Dendritic cell treated with granulocyte-macrophage colony-stimulating factor and Interleukin-4, amounts not matched to agents 40 ng/mL and 50 ng/mL, for 4 days (primary cell): ENCODE data around the gene HECA.
"Not testable (repeated sequence)": the region's sequence is repeated elsewhere in the genome, so short reads cannot be mapped to it uniquely, and the experiment has no call there.

Experiments used
- H3K27ac Mint-ChIP-seq: one replicate; pipeline ENCODE4 v1.8.0; 2022; ENCODE audit warnings: mild to moderate bottlenecking, mixed read lengths
- H3K27me3 Mint-ChIP-seq: one replicate; pipeline ENCODE4 v1.8.0; 2022; ENCODE audit warnings: mild to moderate bottlenecking, mixed read lengths
- H3K36me3 Mint-ChIP-seq: one replicate; pipeline ENCODE4 v1.8.0; 2022; ENCODE audit warnings: low read depth, mixed read lengths
- H3K4me1 Mint-ChIP-seq: one replicate; pipeline ENCODE4 v1.8.0; 2022; ENCODE audit warnings: low read depth, mixed read lengths
- H3K4me3 Mint-ChIP-seq: one replicate; pipeline ENCODE4 v1.8.0; 2022; ENCODE audit warnings: mild to moderate bottlenecking, moderate library complexity, mixed read lengths
- H3K9me3 Mint-ChIP-seq: one replicate; pipeline ENCODE4 v1.8.0; 2022; ENCODE audit warnings: mixed read lengths
- intact Hi-C: fragments of 100-400 bp; cut with micrococcal nuclease; formaldehyde crosslinking; loops from one replicate; pipeline ENCODE4 v1.15.0; 2022

The HECA gene

GRCh38 chr6:139184459-139184858 lies 49.6 kb downstream of the HECA start:
- intact Hi-C loops, result no loop called here
- Mint-ChIP-seq H3K9me3 (no peaks in the 10 kb centered on the region), H3K4me1 (peaks cover 12% of the 10 kb centered on the region), H3K27me3 (no peaks in the 10 kb centered on the region), H3K36me3 (peaks cover 44% of the 10 kb centered on the region), H3K4me3 (no peak overlapping the region), H3K27ac (no peak overlapping the region)

- no peak overlapping the region for H3K4me3 Mint-ChIP-seq
- H3K36me3 Mint-ChIP-seq, result peaks cover 28% of the 10 kb centered on the region
- no peaks in the 10 kb centered on the region for H3K9me3 Mint-ChIP-seq
- intact Hi-C loops, result no loop called here
- H3K27me3 Mint-ChIP-seq, result no peaks in the 10 kb centered on the region
- peaks cover 12% of the 10 kb centered on the region for H3K4me1 Mint-ChIP-seq
- no peak overlapping the region for H3K27ac Mint-ChIP-seq
Observed at GRCh38 chr6:139186242-139186641, 51.4 kb downstream of the HECA start.

- H3K27ac Mint-ChIP-seq, result no peak overlapping the region
- peaks cover 12% of the 10 kb centered on the region for H3K4me1 Mint-ChIP-seq
- H3K9me3 Mint-ChIP-seq, result no peaks in the 10 kb centered on the region
- H3K27me3 Mint-ChIP-seq, result no peaks in the 10 kb centered on the region
- H3K4me3 Mint-ChIP-seq, result no peak overlapping the region
- intact Hi-C loops, result no loop called here
- H3K36me3 Mint-ChIP-seq, result peaks cover 24% of the 10 kb centered on the region
Observed at GRCh38 chr6:139186692-139187091, 51.8 kb downstream of the HECA start.

- no peak overlapping the region for H3K27ac Mint-ChIP-seq
- no peak overlapping the region for H3K4me3 Mint-ChIP-seq
- intact Hi-C loops, result no loop called here
- H3K27me3 Mint-ChIP-seq, result no peaks in the 10 kb centered on the region
- H3K36me3 Mint-ChIP-seq, result peaks cover 16% of the 10 kb centered on the region
- H3K4me1 Mint-ChIP-seq, result peaks cover 12% of the 10 kb centered on the region
- H3K9me3 Mint-ChIP-seq, result no peaks in the 10 kb centered on the region
Observed at GRCh38 chr6:139187489-139187888, 52.6 kb downstream of the HECA start.

- Mint-ChIP-seq H3K27me3 (no peaks in the 10 kb centered on the region), H3K4me3 (no peak overlapping the region), H3K36me3 (peaks cover 8% of the 10 kb centered on the region), H3K27ac (no peak overlapping the region), H3K4me1 (peaks cover 12% of the 10 kb centered on the region), H3K9me3 (no peaks in the 10 kb centered on the region)
- intact Hi-C loops, result no loop called here
Observed at GRCh38 chr6:139189665-139190064, 54.8 kb downstream of the HECA start.

DNA sequence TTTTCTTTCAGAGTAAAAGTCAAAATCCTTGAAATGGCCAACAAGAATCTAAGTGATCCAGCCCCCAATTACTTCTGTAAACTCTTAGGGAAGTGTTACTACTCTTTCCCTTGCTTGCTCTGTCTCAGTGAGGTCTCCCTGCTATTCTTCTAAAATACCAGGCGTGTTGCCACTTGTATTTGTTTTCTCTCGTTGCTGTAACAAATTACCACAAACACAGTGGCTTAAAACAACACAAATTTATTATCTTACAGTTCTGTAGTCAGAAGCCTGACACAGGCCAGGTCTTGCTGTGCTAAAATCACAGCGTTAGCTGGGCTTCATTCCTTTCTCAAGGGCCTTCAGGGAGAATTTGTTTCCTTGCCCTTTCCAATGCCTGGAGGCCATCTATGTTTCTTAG lies 59.9 kb downstream of the HECA start:
- Mint-ChIP-seq H3K27ac (no peak overlapping the region), H3K9me3 (no peaks in the 10 kb centered on the region), H3K4me3 (no peak overlapping the region), H3K27me3 (no peaks in the 10 kb centered on the region), H3K36me3 (no peaks in the 10 kb centered on the region), H3K4me1 (peaks cover 6% of the 10 kb centered on the region)
- intact Hi-C loops, result no loop called here

DNA sequence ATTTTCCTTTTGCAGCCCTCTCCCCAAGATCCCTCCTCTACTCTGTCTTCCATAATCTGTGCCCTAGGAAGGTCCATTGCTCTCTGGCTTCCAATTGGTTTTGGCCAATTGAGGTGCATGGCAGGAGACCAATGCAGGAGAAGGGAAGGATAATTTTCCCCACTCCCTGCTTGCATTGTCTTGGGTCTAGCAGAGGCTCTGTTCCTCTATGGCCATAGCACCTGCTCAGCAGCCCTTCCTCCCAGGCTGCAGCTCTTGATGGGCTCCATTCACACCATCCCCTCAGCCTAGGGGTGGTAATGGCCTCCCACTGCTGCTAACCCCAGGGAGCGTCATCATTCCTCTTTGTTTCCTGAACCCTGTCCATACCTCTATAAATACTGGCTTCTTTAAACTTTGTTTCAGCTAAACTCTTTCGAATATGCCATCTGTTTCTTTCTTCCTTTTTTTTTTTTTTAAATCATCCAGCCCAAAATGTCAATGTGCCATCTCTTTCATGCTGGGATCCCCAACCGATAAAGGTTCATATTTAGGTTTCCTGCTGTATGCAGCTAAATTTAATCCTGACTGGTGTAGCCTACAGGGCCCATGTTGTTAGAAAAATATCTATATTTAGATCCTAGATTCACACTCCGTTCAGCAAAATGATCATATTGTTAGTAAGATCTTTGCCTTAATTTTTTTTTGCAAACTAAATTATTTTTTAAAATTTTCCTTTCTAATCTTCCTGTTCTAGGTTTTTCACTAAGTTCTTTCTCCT lies 63.8 kb downstream of the HECA start:
- Mint-ChIP-seq H3K9me3 (no peaks in the 10 kb centered on the region), H3K27me3 (no peaks in the 10 kb centered on the region), H3K4me1 (no peaks in the 10 kb centered on the region), H3K27ac (no peak overlapping the region), H3K4me3 (no peak overlapping the region), H3K36me3 (no peaks in the 10 kb centered on the region)
- intact Hi-C loops, result no loop called here

DNA sequence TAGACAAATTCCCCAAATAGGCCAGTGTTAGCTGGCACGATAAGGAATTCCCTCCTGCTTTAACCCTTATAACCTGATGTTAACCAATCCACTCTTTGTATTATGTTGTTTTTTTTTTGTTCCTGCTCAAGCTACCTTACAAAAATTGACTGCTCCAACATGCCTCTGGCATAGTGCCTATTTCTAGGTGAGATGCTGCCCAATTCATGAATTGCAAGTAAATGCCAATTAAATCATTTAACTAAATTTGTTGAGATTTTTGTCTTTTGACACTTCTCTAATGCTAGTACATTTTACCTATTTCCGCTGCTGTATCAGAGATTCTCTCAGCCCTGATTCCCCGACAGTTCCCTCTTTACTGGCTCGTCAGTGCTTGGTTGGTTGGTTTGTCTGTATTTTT lies 66.5 kb downstream of the HECA start:
- no peak overlapping the region for H3K4me3 Mint-ChIP-seq
- H3K9me3 Mint-ChIP-seq, result peaks cover 24% of the 10 kb centered on the region

GRCh38 chr6:139204978-139205377 lies 70.1 kb downstream of the HECA start:
- no peak overlapping the region for H3K27ac Mint-ChIP-seq
- H3K4me1 Mint-ChIP-seq, result no peaks in the 10 kb centered on the region
- peaks cover 6% of the 10 kb centered on the region for H3K36me3 Mint-ChIP-seq
- H3K27me3 Mint-ChIP-seq, result no peaks in the 10 kb centered on the region
- intact Hi-C loops, result no loop called here
- no peak overlapping the region for H3K4me3 Mint-ChIP-seq
- H3K9me3 Mint-ChIP-seq, result peaks cover 60% of the 10 kb centered on the region

More for the DNA sequence above, 66.5 kb downstream of the HECA start:
- Mint-ChIP-seq H3K27ac (no peak overlapping the region), H3K27me3 (no peaks in the 10 kb centered on the region), H3K36me3 (peaks cover 6% of the 10 kb centered on the region), H3K4me1 (no peaks in the 10 kb centered on the region)
- intact Hi-C loops, result no loop called here

- Mint-ChIP-seq H3K36me3 (peaks cover 6% of the 10 kb centered on the region), H3K27me3 (no peaks in the 10 kb centered on the region), H3K27ac (no peak overlapping the region), H3K9me3 (peaks cover 68% of the 10 kb centered on the region), H3K4me3 (no peak overlapping the region), H3K4me1 (no peaks in the 10 kb centered on the region)
- intact Hi-C loops, result no loop called here
Observed at GRCh38 chr6:139205843-139206242, 71.0 kb downstream of the HECA start.

DNA sequence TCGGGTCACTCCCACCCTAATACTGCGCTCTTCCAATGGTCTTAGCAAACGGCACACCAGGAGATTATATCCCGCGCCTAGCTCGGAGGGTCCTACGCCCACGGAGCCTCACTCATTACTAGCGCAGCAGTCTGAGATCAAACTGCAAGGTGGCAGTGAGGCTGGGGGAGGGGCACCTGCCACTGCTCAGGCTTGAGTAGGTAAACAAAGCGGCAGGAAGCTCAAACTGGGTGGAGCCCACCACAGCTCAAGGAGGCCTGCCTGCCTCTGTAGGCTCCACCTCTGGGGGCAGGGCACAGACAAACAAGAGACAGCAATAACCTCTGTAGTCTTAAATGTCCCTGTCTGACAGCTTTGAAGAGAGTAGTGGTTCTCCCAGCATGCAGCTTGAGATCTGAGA lies 75.9 kb downstream of the HECA start:
- H3K4me1 Mint-ChIP-seq, H3K27ac Mint-ChIP-seq, H3K27me3 Mint-ChIP-seq, intact Hi-C loops, H3K36me3 Mint-ChIP-seq, H3K4me3 Mint-ChIP-seq: not testable (repeated sequence)
- peaks cover 71% of the 10 kb centered on the region for H3K9me3 Mint-ChIP-seq

GRCh38 chr6:139212460-139212859 lies 77.6 kb downstream of the HECA start:
- H3K27ac Mint-ChIP-seq, H3K36me3 Mint-ChIP-seq, H3K4me1 Mint-ChIP-seq, H3K4me3 Mint-ChIP-seq, H3K27me3 Mint-ChIP-seq, intact Hi-C loops: not testable (repeated sequence)
- peaks cover 54% of the 10 kb centered on the region for H3K9me3 Mint-ChIP-seq

- Mint-ChIP-seq H3K4me3 (no peak overlapping the region), H3K4me1 (peaks cover 7% of the 10 kb centered on the region), H3K27me3 (no peaks in the 10 kb centered on the region), H3K27ac (peak overlapping the region; percentile 65), H3K36me3 (no peaks in the 10 kb centered on the region), H3K9me3 (no peaks in the 10 kb centered on the region)
- intact Hi-C loops, result loop anchor here (1.0 to 5.0 kb wide), 3 partner anchors 94 to 402 kb away; no protein-coding TSS in a partner anchor
Observed at GRCh38 chr6:139219271-139219729, 84.4 kb downstream of the HECA start.

DNA sequence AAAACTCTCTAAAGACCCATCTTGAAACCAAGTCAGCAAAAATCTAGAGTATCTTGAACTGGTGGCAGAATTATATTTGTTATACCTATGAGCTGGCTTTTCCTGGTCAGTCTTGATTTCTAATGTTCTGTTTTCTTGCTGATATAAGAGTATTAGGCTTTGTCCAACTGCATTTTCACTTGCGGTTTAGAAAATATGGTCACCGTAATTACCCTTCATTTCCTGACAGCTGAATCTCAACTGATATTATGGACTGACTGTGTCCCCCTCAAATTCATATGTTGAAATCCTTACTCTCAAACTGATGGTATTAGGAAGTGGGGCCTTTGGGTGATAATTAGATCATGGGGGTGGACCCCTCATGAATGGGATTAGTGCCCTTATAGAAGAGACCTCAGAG lies 84.9 kb downstream of the HECA start:
- Mint-ChIP-seq H3K4me1 (peaks cover 7% of the 10 kb centered on the region), H3K27me3 (no peaks in the 10 kb centered on the region), H3K4me3 (no peak overlapping the region), H3K36me3 (no peaks in the 10 kb centered on the region), H3K27ac (peak overlapping the region; percentile 65), H3K9me3 (no peaks in the 10 kb centered on the region)
- intact Hi-C loops, result loop anchor here (1.0 to 5.0 kb wide), 3 partner anchors 95 to 402 kb away; no protein-coding TSS in a partner anchor

GRCh38 chr6:139228387-139228786 lies 93.5 kb downstream of the HECA start:
- Mint-ChIP-seq H3K4me1 (peaks cover 16% of the 10 kb centered on the region), H3K9me3 (peaks cover 12% of the 10 kb centered on the region)
- H3K4me3 Mint-ChIP-seq, intact Hi-C loops, H3K36me3 Mint-ChIP-seq, H3K27me3 Mint-ChIP-seq, H3K27ac Mint-ChIP-seq: not testable (repeated sequence)
